K562 treated with DMSO at 1 percent for 12 hours (cell line): ENCODE measurements around the gene LACTBL1. TPM values are rescaled to one million over a fixed set of nuclear protein-coding genes. Genes with fewer than 3 reads are reported as not detected.

ENCODE experiments used
- total RNA-seq: library from RNA; unstranded; fragments of 300-600 nt; gene quantifications from 2 replicates; pipeline ENCODE4 v1.2.3, GENCODE V29; 2022; ENCODE audit not compliant: insufficient read depth

LACTBL1 gene
- not detected in 2 replicates for total RNA-seq

GRCh38 chr1:22972760-22973159, at the start of gene LACTBL1:
LACTBL1 (minus strand) TSS chr1:22972866; CDS start chr1:22972316, 550 bp downstream.

GRCh38 chr1:23019094-23019862, 46.6 kb upstream of the LACTBL1 start, which contains the start of gene KDM1A:
KDM1A (plus strand) TSS chr1:23019468; CDS start chr1:23019597, 129 bp downstream.

Other genes with a start within 250 kb of the LACTBL1 start
- not detected in 2 replicates for gene TEX46, start 43.0 kb upstream of the LACTBL1 start, total RNA-seq
- 122 and 176 TPM in 2 replicates for gene KDM1A, start 46.6 kb upstream of the LACTBL1 start, total RNA-seq
- gene LUZP1, start 196.0 kb upstream of the LACTBL1 start, total RNA-seq = 3.8 and 19.4 TPM in 2 replicates
- not detected in 2 replicates for gene HTR1D, start 244.6 kb upstream of the LACTBL1 start, total RNA-seq